GM12878 (cell line): Measurements from ENCODE around the gene LSM2. TPM values are rescaled to one million over a fixed set of nuclear protein-coding genes. Genes with fewer than 3 reads are reported as not detected.

ENCODE experiments used
- MEF2A ChIP-seq: IDR thresholded peaks from 2 replicates; pipeline ENCODE4 v1.6.1; 2011; ENCODE audit warnings: low read depth, mild to moderate bottlenecking, low read length, moderate library complexity; ENCODE audit not compliant: insufficient read depth
- MTA3 ChIP-seq: IDR thresholded peaks from 2 replicates; pipeline ENCODE4 v1.6.1; 2012; ENCODE audit warnings: low read length, inconsistent platforms, borderline replicate concordance
- NBN ChIP-seq: fragments of 450-650 bp; IDR thresholded peaks from 2 replicates; pipeline ENCODE4 v1.6.1; 2016
- POLR2AphosphoS5 ChIP-seq: IDR thresholded peaks from 2 replicates; pipeline ENCODE4 v1.6.1; 2011; ENCODE audit warnings: mild to moderate bottlenecking, low read length, inconsistent platforms
- POU2F2 ChIP-seq: IDR thresholded peaks from 3 replicates; pipeline ENCODE4 v1.6.1; 2011; ENCODE audit warnings: low read depth, mild to moderate bottlenecking, low read length, borderline replicate concordance
- SP1 ChIP-seq: IDR thresholded peaks from one replicate; pipeline ENCODE4 v1.6.1; 2011; ENCODE audit warnings: low read depth, low read length
- TARDBP ChIP-seq: IDR thresholded peaks from 2 replicates; pipeline ENCODE4 v1.6.1; 2016; ENCODE audit warnings: borderline replicate concordance
- ZNF384 ChIP-seq: IDR thresholded peaks from 2 replicates; pipeline ENCODE4 v1.6.1; 2012; ENCODE audit warnings: low read depth, mild to moderate bottlenecking, low read length, improper control_type of control experiment, borderline replicate concordance
- polyA plus RNA-seq, 11 experiments: library from polyadenylated mRNA; depleted of rRNA in 4 of 11; unstranded in 6 of 11; stranded (reverse) in 5 of 11; fragments of >200 nt; fragmentation: Nextera tagmentation in 4 of 11; fragmentation: Illumina TruSeq in 1 of 11; extraction: Ambion mirVana in 4 of 11; extraction: Trizol in 1 of 11; gene quantifications; 1 replicate in 1 of 11; 2 replicates in 10 of 11; pipeline versions ENCODE4 v1.2.1 to v1.2.3, GENCODE V29; 2011 to 2016; ENCODE audit warnings: inconsistent platforms in 2 of 11, missing spikeins in 2 of 11, low read depth in 1 of 11
- total RNA-seq, 4 experiments: library from RNA; depleted of rRNA in 3 of 4; stranded (reverse); fragments of >200 nt in 3 of 4; fragmentation: Illumina TruSeq in 1 of 4; extraction: Trizol in 1 of 4; gene quantifications; 2 replicates each; pipeline versions ENCODE4 v1.2.1 to v1.2.3, GENCODE V29; 2013 to 2021
- TF ChIP-seq, protein P1 (sequence below): fragments of 450-650 bp; IDR thresholded peaks from 2 replicates; pipeline ENCODE4 v1.6.1; 2018; ENCODE audit warnings: mild to moderate bottlenecking, low read depth, moderate library complexity; ENCODE audit not compliant: partially characterized antibody
- TF ChIP-seq, protein P2 (sequence below): fragments of 450-650 bp; IDR thresholded peaks from 2 replicates; pipeline ENCODE4 v1.6.1; 2016; ENCODE audit warnings: mild to moderate bottlenecking
- TF ChIP-seq, protein P3 (sequence below): fragments of 450-650 bp; IDR thresholded peaks from 2 replicates; pipeline ENCODE4 v1.6.1; 2016; ENCODE audit warnings: mild to moderate bottlenecking
- TF ChIP-seq, protein P4 (sequence below): fragments of 450-650 bp; IDR thresholded peaks from 2 replicates; pipeline ENCODE4 v1.6.1; 2017; ENCODE audit warnings: low read depth, mild to moderate bottlenecking, moderate library complexity

Gene LSM2
- total and polyA plus RNA-seq, 10 of the 15 experiments (the other 5 are each of a cell fraction or from before 2014, with no cell fraction given): 99.1 to 276 (median 153) TPM

DNA sequence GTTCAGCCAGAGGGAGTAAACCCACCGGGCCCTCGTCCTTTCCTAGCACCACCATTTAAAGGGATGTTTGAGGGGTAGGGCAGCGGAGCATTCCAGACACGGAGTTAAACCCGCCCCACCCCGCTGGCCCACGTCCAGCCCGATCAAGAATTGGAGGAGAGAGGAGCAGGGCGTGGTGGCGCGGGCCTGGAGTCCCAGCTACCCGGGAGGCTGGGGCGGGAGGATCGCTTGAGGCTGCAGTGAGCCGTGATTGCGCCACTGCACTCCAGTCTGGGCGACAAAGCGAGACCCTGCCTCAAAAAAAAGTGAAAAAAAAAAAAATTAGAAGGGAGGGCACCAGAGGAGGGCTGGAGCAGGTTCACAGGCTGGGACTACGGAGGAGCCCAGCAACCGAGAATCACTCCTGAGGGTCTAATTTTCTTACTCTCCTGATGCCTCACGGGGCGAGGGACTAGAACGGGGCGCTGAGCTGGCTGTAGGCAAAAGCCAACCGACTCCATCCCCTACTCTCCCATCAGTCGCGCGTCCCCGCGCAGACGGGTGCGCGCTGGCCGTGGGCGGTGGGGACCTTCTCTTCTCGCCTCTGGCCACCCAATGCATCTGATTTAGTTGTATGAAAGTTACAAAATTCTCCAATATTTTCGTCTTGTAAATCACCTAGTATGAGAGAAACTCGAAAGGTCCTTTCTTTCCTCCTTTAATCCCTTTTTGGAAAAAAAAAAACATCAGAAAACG is 14.7 kb upstream of the LSM2 start (continued):
- TF ChIP-seq, protein P1, sequence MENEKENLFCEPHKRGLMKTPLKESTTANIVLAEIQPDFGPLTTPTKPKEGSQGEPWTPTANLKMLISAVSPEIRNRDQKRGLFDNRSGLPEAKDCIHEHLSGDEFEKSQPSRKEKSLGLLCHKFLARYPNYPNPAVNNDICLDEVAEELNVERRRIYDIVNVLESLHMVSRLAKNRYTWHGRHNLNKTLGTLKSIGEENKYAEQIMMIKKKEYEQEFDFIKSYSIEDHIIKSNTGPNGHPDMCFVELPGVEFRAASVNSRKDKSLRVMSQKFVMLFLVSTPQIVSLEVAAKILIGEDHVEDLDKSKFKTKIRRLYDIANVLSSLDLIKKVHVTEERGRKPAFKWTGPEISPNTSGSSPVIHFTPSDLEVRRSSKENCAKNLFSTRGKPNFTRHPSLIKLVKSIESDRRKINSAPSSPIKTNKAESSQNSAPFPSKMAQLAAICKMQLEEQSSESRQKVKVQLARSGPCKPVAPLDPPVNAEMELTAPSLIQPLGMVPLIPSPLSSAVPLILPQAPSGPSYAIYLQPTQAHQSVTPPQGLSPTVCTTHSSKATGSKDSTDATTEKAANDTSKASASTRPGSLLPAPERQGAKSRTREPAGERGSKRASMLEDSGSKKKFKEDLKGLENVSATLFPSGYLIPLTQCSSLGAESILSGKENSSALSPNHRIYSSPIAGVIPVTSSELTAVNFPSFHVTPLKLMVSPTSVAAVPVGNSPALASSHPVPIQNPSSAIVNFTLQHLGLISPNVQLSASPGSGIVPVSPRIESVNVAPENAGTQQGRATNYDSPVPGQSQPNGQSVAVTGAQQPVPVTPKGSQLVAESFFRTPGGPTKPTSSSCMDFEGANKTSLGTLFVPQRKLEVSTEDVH: peak; percentile 79
- TF ChIP-seq TARDBP (no peak), SP1 (no peak), POLR2AphosphoS5 (peak; percentile 83), POU2F2 (0 out of 3 replicates have a peak, but pooled peaks have one; percentile 23), NBN (peak; percentile 47; the same call in 1 of the 2 replicates), ZNF384 (peak; percentile 52; the same call in 1 of the 2 replicates), MEF2A (0 out of 2 replicates have a peak, but pooled peaks have one; percentile 18), MTA3 (no peak)
- TF ChIP-seq, protein P2, sequence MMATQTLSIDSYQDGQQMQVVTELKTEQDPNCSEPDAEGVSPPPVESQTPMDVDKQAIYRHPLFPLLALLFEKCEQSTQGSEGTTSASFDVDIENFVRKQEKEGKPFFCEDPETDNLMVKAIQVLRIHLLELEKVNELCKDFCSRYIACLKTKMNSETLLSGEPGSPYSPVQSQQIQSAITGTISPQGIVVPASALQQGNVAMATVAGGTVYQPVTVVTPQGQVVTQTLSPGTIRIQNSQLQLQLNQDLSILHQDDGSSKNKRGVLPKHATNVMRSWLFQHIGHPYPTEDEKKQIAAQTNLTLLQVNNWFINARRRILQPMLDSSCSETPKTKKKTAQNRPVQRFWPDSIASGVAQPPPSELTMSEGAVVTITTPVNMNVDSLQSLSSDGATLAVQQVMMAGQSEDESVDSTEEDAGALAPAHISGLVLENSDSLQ: no peak
- TF ChIP-seq, protein P3, sequence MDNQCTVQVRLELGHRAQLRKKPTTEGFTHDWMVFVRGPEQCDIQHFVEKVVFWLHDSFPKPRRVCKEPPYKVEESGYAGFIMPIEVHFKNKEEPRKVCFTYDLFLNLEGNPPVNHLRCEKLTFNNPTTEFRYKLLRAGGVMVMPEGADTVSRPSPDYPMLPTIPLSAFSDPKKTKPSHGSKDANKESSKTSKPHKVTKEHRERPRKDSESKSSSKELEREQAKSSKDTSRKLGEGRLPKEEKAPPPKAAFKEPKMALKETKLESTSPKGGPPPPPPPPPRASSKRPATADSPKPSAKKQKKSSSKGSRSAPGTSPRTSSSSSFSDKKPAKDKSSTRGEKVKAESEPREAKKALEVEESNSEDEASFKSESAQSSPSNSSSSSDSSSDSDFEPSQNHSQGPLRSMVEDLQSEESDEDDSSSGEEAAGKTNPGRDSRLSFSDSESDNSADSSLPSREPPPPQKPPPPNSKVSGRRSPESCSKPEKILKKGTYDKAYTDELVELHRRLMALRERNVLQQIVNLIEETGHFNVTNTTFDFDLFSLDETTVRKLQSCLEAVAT: peak; percentile 84
- TF ChIP-seq, protein P4, sequence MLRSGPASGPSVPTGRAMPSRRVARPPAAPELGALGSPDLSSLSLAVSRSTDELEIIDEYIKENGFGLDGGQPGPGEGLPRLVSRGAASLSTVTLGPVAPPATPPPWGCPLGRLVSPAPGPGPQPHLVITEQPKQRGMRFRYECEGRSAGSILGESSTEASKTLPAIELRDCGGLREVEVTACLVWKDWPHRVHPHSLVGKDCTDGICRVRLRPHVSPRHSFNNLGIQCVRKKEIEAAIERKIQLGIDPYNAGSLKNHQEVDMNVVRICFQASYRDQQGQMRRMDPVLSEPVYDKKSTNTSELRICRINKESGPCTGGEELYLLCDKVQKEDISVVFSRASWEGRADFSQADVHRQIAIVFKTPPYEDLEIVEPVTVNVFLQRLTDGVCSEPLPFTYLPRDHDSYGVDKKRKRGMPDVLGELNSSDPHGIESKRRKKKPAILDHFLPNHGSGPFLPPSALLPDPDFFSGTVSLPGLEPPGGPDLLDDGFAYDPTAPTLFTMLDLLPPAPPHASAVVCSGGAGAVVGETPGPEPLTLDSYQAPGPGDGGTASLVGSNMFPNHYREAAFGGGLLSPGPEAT: 0 out of 2 replicates have a peak, but pooled peaks have one; percentile 8
